Hepatocyte (in vitro differentiated cells): ENCODE data around the gene AXIN2. TPM values are rescaled to one million over a fixed set of nuclear protein-coding genes. Genes with fewer than 3 reads are reported as not detected.

Source experiments
- DNase-seq: peaks from one replicate; pipeline ENCODE4 v3.0.0-alpha.2; 2016; ENCODE audit warnings: low spot score
- H2AFZ ChIP-seq: fragments of 200-600 bp; sonication (generic); 2 replicates; pipeline ENCODE4 v1.6.0; 2016; ENCODE audit warnings: antibody characterized with exemption, mild to moderate bottlenecking
- H3K27ac ChIP-seq: fragments of 200-600 bp; sonication (generic); 2 replicates; pipeline ENCODE4 v1.5.1; 2016; ENCODE audit warnings: mild to moderate bottlenecking
- H3K27me3 ChIP-seq: fragments of 200-600 bp; sonication (generic); 2 replicates; pipeline ENCODE4 v1.6.1; 2016
- H3K36me3 ChIP-seq: fragments of 200-600 bp; sonication (generic); replicated peaks from 2 replicates; pipeline ENCODE4 v1.5.1; 2016; ENCODE audit warnings: low read depth; ENCODE audit not compliant: insufficient read depth
- H3K4me1 ChIP-seq: fragments of 200-600 bp; sonication (generic); 2 replicates; pipeline ENCODE4 v1.5.1; 2016; ENCODE audit warnings: mild to moderate bottlenecking, moderate library complexity; ENCODE audit not compliant: insufficient read depth
- H3K4me2 ChIP-seq: fragments of 200-600 bp; sonication (generic); 2 replicates; pipeline ENCODE4 v1.6.0; 2016
- H3K4me3 ChIP-seq: fragments of 200-600 bp; sonication (generic); 2 replicates; pipeline ENCODE4 v1.5.1; 2016; ENCODE audit warnings: mild to moderate bottlenecking
- H3K79me2 ChIP-seq: fragments of 200-600 bp; sonication (generic); 2 replicates; pipeline ENCODE4 v1.6.0; 2017; ENCODE audit warnings: mild to moderate bottlenecking
- H3K9me2 ChIP-seq: fragments of 200-600 bp; sonication (generic); replicated peaks from 2 replicates; pipeline ENCODE4 v1.6.0; 2017; ENCODE audit warnings: mild to moderate bottlenecking; ENCODE audit not compliant: insufficient read depth
- H3K9me3 ChIP-seq: fragments of 200-600 bp; sonication (generic); 2 replicates; pipeline ENCODE4 v1.5.1; 2016; ENCODE audit warnings: low read depth, mild to moderate bottlenecking
- H4K20me1 ChIP-seq: fragments of 200-600 bp; sonication (generic); 2 replicates; pipeline ENCODE4 v1.6.0; 2016; ENCODE audit warnings: mild to moderate bottlenecking; ENCODE audit not compliant: insufficient read depth, poor library complexity, severe bottlenecking
- CTCF ChIP-seq: fragments of 200-600 bp; sonication (generic); IDR thresholded peaks from 2 replicates; pipeline ENCODE4 v1.5.1; 2016; ENCODE audit warnings: antibody characterized with exemption, mild to moderate bottlenecking; ENCODE audit not compliant: poor library complexity
- EZH2 ChIP-seq: fragments of 200-600 bp; sonication (generic); IDR thresholded peaks from 2 replicates; pipeline ENCODE4 v1.6.1; 2016; ENCODE audit warnings: antibody characterized with exemption, mild to moderate bottlenecking, borderline replicate concordance
- EZH2phosphoT487 ChIP-seq: fragments of 200-600 bp; sonication (generic); IDR thresholded peaks from one replicate; pipeline ENCODE4 v1.6.1; 2018; ENCODE audit warnings: antibody characterized with exemption, mild to moderate bottlenecking, low read depth, moderate library complexity; ENCODE audit not compliant: unreplicated experiment, severe bottlenecking
- WGBS: methylation state at CpG from one replicate; pipeline ENCODE4 v1.1.6; 2016; ENCODE audit warnings: low lambda C conversion rate; ENCODE audit errors: missing lambda C conversion rate; 5-methylcytosine and 5-hydroxymethylcytosine counted together
- polyA plus RNA-seq: library from polyadenylated mRNA; unstranded; fragments of >200 nt; fragmentation: Nextera tagmentation; extraction: Ambion mirVana; gene quantifications from 2 replicates; pipeline ENCODE4 v1.2.1, GENCODE V29; 2016
- total RNA-seq: library from RNA; depleted of rRNA; stranded (reverse); fragments of >200 nt; gene quantifications from 2 replicates; pipeline ENCODE4 v1.2.3, GENCODE V29; 2014

The AXIN2 gene
- total and polyA plus RNA-seq, 2 experiments from 2014 or later: 15.4 to 22.3 TPM

GRCh38 chr17:65554553-65555223 lies 6.8 kb downstream of the AXIN2 start:
- no peak overlapping the region for H3K27ac ChIP-seq
- no peaks in the 10 kb centered on the region for H3K36me3 ChIP-seq
- no peaks in the 10 kb centered on the region for H3K79me2 ChIP-seq
- no peak overlapping the region for H3K4me2 ChIP-seq
- H3K9me3 ChIP-seq: no peaks in the 10 kb centered on the region
- H2AFZ ChIP-seq: no peak overlapping the region
- no peaks in the 10 kb centered on the region for H3K27me3 ChIP-seq
- TF ChIP-seq EZH2phosphoT487 (no peak), CTCF (peak; percentile 18), EZH2 (no peak)
- no peaks in the 10 kb centered on the region for H3K9me2 ChIP-seq
- peak; percentile 17 for DNase-seq
- 47% methylated on average over 18 of the region's 18 CpGs for WGBS
- H3K4me3 ChIP-seq: no peak overlapping the region
- peaks cover 64% of the 10 kb centered on the region for H4K20me1 ChIP-seq
- peaks cover 45% of the 10 kb centered on the region for H3K4me1 ChIP-seq

- WGBS: 36% methylated on average over 8 of the region's 10 CpGs
- no peaks in the 10 kb centered on the region for H3K79me2 ChIP-seq
- no peak overlapping the region for H2AFZ ChIP-seq
- H3K27me3 ChIP-seq: no peaks in the 10 kb centered on the region
- peaks cover 49% of the 10 kb centered on the region for H3K4me1 ChIP-seq
- no peaks in the 10 kb centered on the region for H3K36me3 ChIP-seq
- DNase-seq: no peak
- no peak overlapping the region for H3K27ac ChIP-seq
- peak overlapping the region; percentile 21 for H3K4me3 ChIP-seq
- no peaks in the 10 kb centered on the region for H3K9me2 ChIP-seq
- H3K4me2 ChIP-seq: no peak overlapping the region
- H3K9me3 ChIP-seq: no peaks in the 10 kb centered on the region
- peaks cover 63% of the 10 kb centered on the region for H4K20me1 ChIP-seq
- TF ChIP-seq EZH2 (no peak), EZH2phosphoT487 (no peak), CTCF (no peak)
Observed at GRCh38 chr17:65553646-65554552, 7.5 kb downstream of the AXIN2 start.

- Histone ChIP-seq H3K27me3 (no peaks in the 10 kb centered on the region), H3K9me3 (no peaks in the 10 kb centered on the region), H3K4me1 (peaks cover 48% of the 10 kb centered on the region), H3K4me3 (peak overlapping the region; percentile 21), H4K20me1 (peaks cover 59% of the 10 kb centered on the region), H3K36me3 (no peaks in the 10 kb centered on the region), H3K79me2 (no peaks in the 10 kb centered on the region), H3K9me2 (no peaks in the 10 kb centered on the region), H2AFZ (no peak overlapping the region), H3K4me2 (no peak overlapping the region), H3K27ac (no peak overlapping the region)
- no peak for TF ChIP-seq CTCF
- TF ChIP-seq EZH2phosphoT487: no peak
- no peak for TF ChIP-seq EZH2
- no peak for DNase-seq
- WGBS: 71% methylated on average over 6 of the region's 6 CpGs
Observed at GRCh38 chr17:65553009-65553645, 8.3 kb downstream of the AXIN2 start.
